ENCODE data around the gene GNAQ. TPM values are rescaled to one million over a fixed set of nuclear protein-coding genes. Genes with fewer than 3 reads are reported as not detected.

The GNAQ gene
- total and polyA plus RNA-seq, 2 of the 4 experiments (the other 2 are of a cell fraction) = 23.1 to 50.7 TPM

GRCh38 chr9:77729177-77729576 is 302.4 kb downstream of the GNAQ start:
- WGBS, 2 experiments (ENCODE audit: extremely low coverage in 2 of 2, insufficient read length in 1 of 2) = no CpG with 5 or more reads among the region's 1 CpG
- CTCF ChIA-PET = interaction anchor here (0.6 to 1.5 kb wide), 2 partner anchors 272 to 295 kb away, joined by 4 to 5 read pairs; no protein-coding TSS in a partner anchor
- BruUV-seq (replicated peaks) = no TSS peak

More at GRCh38 chr9:77729177-77729576, 302.4 kb downstream of the GNAQ start:
- Histone ChIP-seq H3K23ac (ENCODE audit: low read depth, low read length) (no peak overlapping the region), H3K56ac (ENCODE audit: extremely low read depth, insufficient read depth, low read length) (no peak overlapping the region), H4K8ac (ENCODE audit: low read depth in 2 of 2, low read length in 2 of 2) (no peak overlapping the region), H3K14ac (replicated peaks; ENCODE audit: low read depth, low read length) (no peak overlapping the region), H3K9me1 (ENCODE audit: insufficient read depth, low read length) (peaks cover 7% of the 10 kb centered on the region; the same call in 1 of the 2 replicates), H2AK5ac (ENCODE audit: low read depth, low read length) (no peak overlapping the region), H2BK5ac (ENCODE audit: low read depth, low read length, poor library complexity, severe bottlenecking) (no peak overlapping the region), H3K27ac (ENCODE audit: insufficient read depth, low read length) (no peak overlapping the region), H3K4me1 (ENCODE audit: control insufficient read depth, insufficient read depth, low read length) (0 out of 2 replicates have a peak, but pooled peaks cover 2% of the 10 kb centered on the region), H3K4me3 (ENCODE audit: insufficient read depth, low read depth, low read length) (no peak overlapping the region), H4K91ac (ENCODE audit: insufficient read depth, low read depth, low read length) (no peak overlapping the region), H4K20me1 (ENCODE audit: insufficient read depth, low read length) (no peaks in the 10 kb centered on the region), H2AFZ (replicated peaks; ENCODE audit: low read length, poor library complexity) (no peak overlapping the region), H2BK15ac (ENCODE audit: low read depth, low read length) (no peak overlapping the region), H3K4me2 (ENCODE audit: low read depth, low read length) (no peak overlapping the region), H3K36me3 (ENCODE audit: control insufficient read depth, insufficient read depth, low read length) (peaks cover 12% of the 10 kb centered on the region), H4K5ac (ENCODE audit: low read depth, low read length) (no peak overlapping the region), H2BK120ac (ENCODE audit: low read depth, low read length) (no peak overlapping the region), H3K4ac (ENCODE audit: low read depth, low read length) (no peak overlapping the region), H3K9me3 (ENCODE audit: control insufficient read depth, insufficient read depth, low read length) (no peaks in the 10 kb centered on the region), H2AK9ac (replicated peaks; ENCODE audit: low read depth, low read length, poor library complexity) (no peak overlapping the region), H3K79me1 (ENCODE audit: low read depth in 1 of 2, low read length in 2 of 2) (peaks cover 5 to 9% of the 10 kb centered on the region in 2 experiments; a peak in 2 of 4 replicates), H3K9ac (ENCODE audit: low read depth, low read length) (no peak overlapping the region), H3K27me3 (ENCODE audit: control insufficient read depth, insufficient read depth, low read length) (no peaks in the 10 kb centered on the region), H2BK20ac (ENCODE audit: low read depth, low read length) (no peak overlapping the region), H3K18ac (ENCODE audit: low read depth, low read length) (no peak overlapping the region)
- DNase-seq (no peak), ATAC-seq (ENCODE audit: low read depth) (no peak)
- TF ChIP-seq FOS (IDR thresholded peaks at IDR 0.05; ENCODE audit: low read depth, low read length) (no peak), RFX5 (IDR thresholded peaks at IDR 0.05; ENCODE audit: low read depth, low read length) (no peak), MAZ (IDR thresholded peaks at IDR 0.05; ENCODE audit: borderline replicate concordance, low read depth, low read length) (no peak), RAD21 (IDR thresholded peaks at IDR 0.05; ENCODE audit: low read length) (no peak), MXI1 (IDR thresholded peaks at IDR 0.05; ENCODE audit: borderline replicate concordance, low read depth, low read length) (no peak), MAFK (IDR thresholded peaks at IDR 0.05; ENCODE audit: low read depth, low read length) (no peak), RCOR1 (IDR thresholded peaks at IDR 0.05; ENCODE audit: insufficient replicate concordance, low read length) (no peak), SMC3 (IDR thresholded peaks at IDR 0.05; ENCODE audit: low read depth, low read length) (no peak), NFE2L2 (IDR thresholded peaks at IDR 0.05; ENCODE audit: low read depth, low read length) (no peak), CHD1 (IDR thresholded peaks at IDR 0.05; ENCODE audit: low read depth, low read length) (no peak), POLR2A (IDR thresholded peaks at IDR 0.05; ENCODE audit: low read depth, low read length) (no peak), CEBPB (IDR thresholded peaks at IDR 0.05; ENCODE audit: low read depth, low read length) (no peak), USF2 (IDR thresholded peaks at IDR 0.05; ENCODE audit: low read depth, low read length) (no peak), BHLHE40 (IDR thresholded peaks at IDR 0.05; ENCODE audit: low read depth, low read length) (no peak)
- TF ChIP-seq, protein P1, sequence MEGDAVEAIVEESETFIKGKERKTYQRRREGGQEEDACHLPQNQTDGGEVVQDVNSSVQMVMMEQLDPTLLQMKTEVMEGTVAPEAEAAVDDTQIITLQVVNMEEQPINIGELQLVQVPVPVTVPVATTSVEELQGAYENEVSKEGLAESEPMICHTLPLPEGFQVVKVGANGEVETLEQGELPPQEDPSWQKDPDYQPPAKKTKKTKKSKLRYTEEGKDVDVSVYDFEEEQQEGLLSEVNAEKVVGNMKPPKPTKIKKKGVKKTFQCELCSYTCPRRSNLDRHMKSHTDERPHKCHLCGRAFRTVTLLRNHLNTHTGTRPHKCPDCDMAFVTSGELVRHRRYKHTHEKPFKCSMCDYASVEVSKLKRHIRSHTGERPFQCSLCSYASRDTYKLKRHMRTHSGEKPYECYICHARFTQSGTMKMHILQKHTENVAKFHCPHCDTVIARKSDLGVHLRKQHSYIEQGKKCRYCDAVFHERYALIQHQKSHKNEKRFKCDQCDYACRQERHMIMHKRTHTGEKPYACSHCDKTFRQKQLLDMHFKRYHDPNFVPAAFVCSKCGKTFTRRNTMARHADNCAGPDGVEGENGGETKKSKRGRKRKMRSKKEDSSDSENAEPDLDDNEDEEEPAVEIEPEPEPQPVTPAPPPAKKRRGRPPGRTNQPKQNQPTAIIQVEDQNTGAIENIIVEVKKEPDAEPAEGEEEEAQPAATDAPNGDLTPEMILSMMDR (conservative IDR thresholded peaks at IDR 0.05; ENCODE audit: low read depth, low read length) = no peak
- TF ChIP-seq, protein P2, sequence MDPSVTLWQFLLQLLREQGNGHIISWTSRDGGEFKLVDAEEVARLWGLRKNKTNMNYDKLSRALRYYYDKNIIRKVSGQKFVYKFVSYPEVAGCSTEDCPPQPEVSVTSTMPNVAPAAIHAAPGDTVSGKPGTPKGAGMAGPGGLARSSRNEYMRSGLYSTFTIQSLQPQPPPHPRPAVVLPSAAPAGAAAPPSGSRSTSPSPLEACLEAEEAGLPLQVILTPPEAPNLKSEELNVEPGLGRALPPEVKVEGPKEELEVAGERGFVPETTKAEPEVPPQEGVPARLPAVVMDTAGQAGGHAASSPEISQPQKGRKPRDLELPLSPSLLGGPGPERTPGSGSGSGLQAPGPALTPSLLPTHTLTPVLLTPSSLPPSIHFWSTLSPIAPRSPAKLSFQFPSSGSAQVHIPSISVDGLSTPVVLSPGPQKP (IDR thresholded peaks at IDR 0.05; ENCODE audit: borderline replicate concordance, low read depth, low read length) = no peak
- POLR2A ChIA-PET (ENCODE audit: unreplicated experiment) = no interaction called here
- dilution Hi-C loops (cut with HindIII; ENCODE audit: low sequenced_read_pairs, unreplicated experiment) = no loop called here
- intact Hi-C loops (cut with micrococcal nuclease) = no loop called here
- in situ Hi-C loops (cut with MboI; ENCODE audit: low sequenced_read_pairs) = no loop called here

All from IMR-90 (cell line).